ENCODE results near the gene SLC7A1. TPM values are rescaled to one million over a fixed set of nuclear protein-coding genes. Genes with fewer than 3 reads are reported as not detected.

Gene SLC7A1
- total RNA-seq, 1 donor, result 28.1 TPM

GRCh38 chr13:29613101-29613500 lies 17.6 kb upstream of the SLC7A1 start:
- no peak for DNase-seq (ENCODE audit: low read depth)
- H3K4me3 ChIP-seq (ENCODE audit: low read depth, low read length), result no peak overlapping the region
- TF ChIP-seq, protein P1, sequence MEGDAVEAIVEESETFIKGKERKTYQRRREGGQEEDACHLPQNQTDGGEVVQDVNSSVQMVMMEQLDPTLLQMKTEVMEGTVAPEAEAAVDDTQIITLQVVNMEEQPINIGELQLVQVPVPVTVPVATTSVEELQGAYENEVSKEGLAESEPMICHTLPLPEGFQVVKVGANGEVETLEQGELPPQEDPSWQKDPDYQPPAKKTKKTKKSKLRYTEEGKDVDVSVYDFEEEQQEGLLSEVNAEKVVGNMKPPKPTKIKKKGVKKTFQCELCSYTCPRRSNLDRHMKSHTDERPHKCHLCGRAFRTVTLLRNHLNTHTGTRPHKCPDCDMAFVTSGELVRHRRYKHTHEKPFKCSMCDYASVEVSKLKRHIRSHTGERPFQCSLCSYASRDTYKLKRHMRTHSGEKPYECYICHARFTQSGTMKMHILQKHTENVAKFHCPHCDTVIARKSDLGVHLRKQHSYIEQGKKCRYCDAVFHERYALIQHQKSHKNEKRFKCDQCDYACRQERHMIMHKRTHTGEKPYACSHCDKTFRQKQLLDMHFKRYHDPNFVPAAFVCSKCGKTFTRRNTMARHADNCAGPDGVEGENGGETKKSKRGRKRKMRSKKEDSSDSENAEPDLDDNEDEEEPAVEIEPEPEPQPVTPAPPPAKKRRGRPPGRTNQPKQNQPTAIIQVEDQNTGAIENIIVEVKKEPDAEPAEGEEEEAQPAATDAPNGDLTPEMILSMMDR (IDR thresholded peaks at IDR 0.05; ENCODE audit: insufficient read depth, low read depth, low read length), result no peak

GRCh38 chr13:29607465-29607864 lies 12.0 kb upstream of the SLC7A1 start:
- TF ChIP-seq, protein P1 (IDR thresholded peaks at IDR 0.05; ENCODE audit: insufficient read depth, low read depth, low read length), result no peak
- DNase-seq (ENCODE audit: low read depth), result no peak
- no peak overlapping the region for H3K4me3 ChIP-seq (ENCODE audit: low read depth, low read length)

- DNase-seq (ENCODE audit: low read depth), result no peak
- H3K4me3 ChIP-seq (ENCODE audit: low read depth, low read length), result no peak overlapping the region
- TF ChIP-seq, protein P1 (IDR thresholded peaks at IDR 0.05; ENCODE audit: insufficient read depth, low read depth, low read length), result no peak
These were observed 10.5 kb upstream of the SLC7A1 start for GRCh38 chr13:29605860-29606526.

- no peak for DNase-seq (ENCODE audit: low read depth)
- TF ChIP-seq, protein P1 (IDR thresholded peaks at IDR 0.05; ENCODE audit: insufficient read depth, low read depth, low read length), result no peak
- H3K4me3 ChIP-seq (ENCODE audit: low read depth, low read length), result no peak overlapping the region
These were observed 2.8 kb upstream of the SLC7A1 start for GRCh38 chr13:29598321-29598720.

DNA sequence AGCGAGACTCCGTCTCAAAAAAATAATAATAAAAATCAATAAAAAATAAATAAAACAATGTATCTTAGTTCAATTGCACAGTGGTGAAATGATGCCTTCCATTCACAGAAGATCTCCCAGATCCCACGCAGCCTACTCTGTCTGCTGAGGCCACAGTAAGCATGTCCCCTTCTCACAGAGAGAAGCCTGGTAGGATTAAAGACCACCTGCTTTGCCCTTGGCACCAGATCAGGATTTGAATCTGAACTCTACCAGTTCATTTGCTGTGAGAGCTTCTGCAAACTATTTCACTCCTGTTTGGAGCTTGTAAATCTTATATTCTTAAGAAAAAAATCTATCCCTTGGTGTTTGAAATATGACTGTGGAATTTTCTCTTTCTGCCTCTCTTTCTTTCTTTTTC lies 2.2 kb upstream of the SLC7A1 start:
- H3K4me3 ChIP-seq (ENCODE audit: low read depth, low read length), result no peak overlapping the region
- no peak for DNase-seq (ENCODE audit: low read depth)
- TF ChIP-seq, protein P1 (IDR thresholded peaks at IDR 0.05; ENCODE audit: insufficient read depth, low read depth, low read length), result no peak

GRCh38 chr13:29597246-29597645 lies 1.8 kb upstream of the SLC7A1 start:
- TF ChIP-seq, protein P1 (IDR thresholded peaks at IDR 0.05; ENCODE audit: insufficient read depth, low read depth, low read length), result no peak
- DNase-seq (ENCODE audit: low read depth), result no peak
- no peak overlapping the region for H3K4me3 ChIP-seq (ENCODE audit: low read depth, low read length)

GRCh38 chr13:29596064-29596418 lies 553 bp upstream of the SLC7A1 start:
- H3K4me3 ChIP-seq (ENCODE audit: low read depth, low read length), result peak overlapping the region; percentile 53
- no peak for DNase-seq (ENCODE audit: low read depth)
- TF ChIP-seq, protein P1 (IDR thresholded peaks at IDR 0.05; ENCODE audit: insufficient read depth, low read depth, low read length), result no peak

Measured in fibroblast of villous mesenchyme (primary cell).